HG02981 (cell line): ENCODE measurements around the gene CD82.

Experiments
- ATAC-seq: cut with Tn5 transposase; IDR thresholded peaks from one replicate; pipeline ENCODE4 v1.9.1; 2021; ENCODE audit warnings: mild to moderate bottlenecking, moderate library complexity; ENCODE audit not compliant: unreplicated experiment

Gene CD82, protein sequence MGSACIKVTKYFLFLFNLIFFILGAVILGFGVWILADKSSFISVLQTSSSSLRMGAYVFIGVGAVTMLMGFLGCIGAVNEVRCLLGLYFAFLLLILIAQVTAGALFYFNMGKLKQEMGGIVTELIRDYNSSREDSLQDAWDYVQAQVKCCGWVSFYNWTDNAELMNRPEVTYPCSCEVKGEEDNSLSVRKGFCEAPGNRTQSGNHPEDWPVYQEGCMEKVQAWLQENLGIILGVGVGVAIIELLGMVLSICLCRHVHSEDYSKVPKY

DNA sequence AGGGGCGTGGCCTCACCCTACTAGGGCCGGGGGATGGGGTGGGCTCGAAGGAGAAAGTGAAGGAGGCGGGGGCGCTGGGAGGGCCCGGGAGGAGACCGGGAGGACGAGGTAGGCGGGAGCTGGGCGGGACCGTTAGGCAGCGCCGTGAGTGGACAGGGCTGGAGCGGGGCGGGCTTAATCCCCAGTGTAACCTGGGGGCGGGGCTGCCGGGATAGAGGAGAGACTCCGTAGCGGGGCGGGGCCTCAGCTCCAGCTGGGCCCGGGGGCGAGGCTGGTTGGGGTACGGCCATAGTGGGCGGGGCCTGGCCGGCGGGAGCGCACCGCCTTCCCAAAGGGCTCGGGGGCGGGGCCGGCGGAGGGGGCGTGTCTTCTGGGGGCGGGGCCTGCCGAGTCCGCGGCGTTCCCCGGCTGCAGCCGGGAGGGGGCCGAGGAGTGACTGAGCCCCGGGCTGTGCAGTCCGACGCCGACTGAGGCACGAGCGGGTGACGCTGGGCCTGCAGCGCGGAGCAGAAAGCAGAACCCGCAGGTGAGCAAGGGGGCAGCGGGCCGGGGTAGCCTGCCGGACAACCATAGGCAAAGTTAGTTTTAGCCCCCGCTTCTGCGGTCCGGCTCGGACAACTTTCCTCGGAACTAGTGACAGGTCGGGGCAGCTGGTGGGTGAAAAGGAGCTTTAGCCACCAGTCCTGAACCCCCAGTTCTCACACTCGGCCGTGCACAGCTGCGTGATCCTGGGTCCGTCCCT, at the start of gene CD82:
TSS of gene CD82 (plus strand) at position 453 of the 742 bp plus-strand sequence. CDS start 29,000 bp downstream, outside the sequence.
- peak; percentile 73 for ATAC-seq

DNA sequence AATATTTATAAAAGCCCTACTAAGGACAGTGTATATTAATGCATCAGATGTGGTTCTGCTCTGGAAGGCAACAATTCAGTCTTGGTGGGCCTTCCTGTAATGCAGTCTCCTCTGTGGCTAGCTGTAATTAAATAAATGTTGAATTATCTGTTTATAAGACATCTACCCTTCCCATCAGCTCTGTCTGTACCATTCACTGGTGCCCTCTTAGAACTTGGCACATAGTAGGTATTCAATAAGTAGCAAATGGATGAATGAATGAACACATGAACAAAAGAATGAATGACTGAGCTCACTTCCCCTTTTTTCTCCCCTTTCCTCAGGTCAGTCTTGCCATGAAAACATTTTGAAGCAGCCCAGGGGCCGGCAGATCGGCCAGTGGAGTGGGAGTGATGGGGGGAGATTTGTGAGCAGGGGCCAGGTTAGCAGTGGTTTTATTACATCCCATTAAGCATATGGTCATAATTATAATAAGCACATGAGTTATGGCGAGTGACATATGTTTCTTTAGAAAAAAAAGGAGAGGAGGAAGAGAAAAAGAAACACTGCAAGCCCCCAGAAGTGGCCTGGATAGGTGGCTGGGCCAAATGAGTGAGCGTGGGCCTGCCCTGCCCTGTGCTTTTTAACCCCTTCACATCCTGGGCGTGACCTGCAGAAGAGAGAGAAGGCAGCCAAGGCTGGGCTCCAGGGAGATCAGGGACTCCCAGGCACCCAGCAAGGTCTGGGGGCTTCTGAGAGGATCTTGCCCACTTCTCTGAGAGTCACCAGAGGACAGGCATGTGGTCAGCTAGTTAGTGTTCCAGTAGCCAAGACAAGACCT, 48.6 kb upstream of the CD82 start:
- no peak for ATAC-seq

DNA sequence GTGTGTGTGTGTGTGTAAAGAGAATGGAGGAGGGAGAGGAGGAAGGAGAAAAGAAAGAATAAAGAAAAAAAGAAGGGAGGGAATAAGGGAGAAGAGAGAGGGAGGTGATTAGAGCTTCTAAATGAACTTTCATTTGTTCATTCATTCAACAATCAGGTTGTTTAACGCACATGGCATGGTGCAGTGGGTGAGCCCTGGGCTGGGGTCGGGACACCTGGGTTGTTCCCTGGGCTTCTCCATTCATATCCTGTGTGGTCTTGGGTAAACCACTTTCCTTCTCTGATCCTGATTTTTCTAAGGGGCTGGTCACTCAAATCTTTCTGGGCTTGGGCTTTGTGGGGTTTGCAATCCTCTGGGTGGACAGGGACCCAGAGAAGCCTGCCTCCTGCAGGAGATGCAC, 47.9 kb upstream of the CD82 start:
- no peak for ATAC-seq

DNA sequence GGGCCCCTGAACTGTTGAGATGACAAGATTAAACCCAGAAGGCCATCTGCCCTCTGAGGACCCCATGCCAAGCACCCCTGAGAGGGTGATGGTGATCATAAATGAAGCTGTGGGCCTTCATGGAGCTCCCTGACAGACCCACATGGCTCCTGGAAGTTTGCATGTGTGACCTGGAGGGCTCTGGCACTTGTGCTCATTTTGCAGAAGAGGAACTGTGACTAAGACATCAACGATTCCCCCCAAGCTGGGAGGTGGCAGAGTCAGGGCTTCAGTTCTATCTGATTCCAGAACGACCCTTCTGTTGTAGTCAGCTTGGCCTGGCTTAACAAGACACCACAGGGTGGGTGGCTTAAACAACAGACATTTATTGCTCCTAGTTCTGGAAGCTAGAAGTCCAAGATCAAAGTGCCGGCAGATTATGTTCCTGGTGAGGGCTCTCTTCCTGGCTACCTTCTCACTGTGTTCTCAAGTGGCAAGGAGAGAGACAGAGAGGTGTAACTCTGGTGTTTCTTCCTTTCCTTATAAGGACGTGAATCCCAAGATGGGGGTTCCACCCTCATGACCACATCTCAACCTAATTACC, 46.4 kb upstream of the CD82 start:
- no peak for ATAC-seq

DNA sequence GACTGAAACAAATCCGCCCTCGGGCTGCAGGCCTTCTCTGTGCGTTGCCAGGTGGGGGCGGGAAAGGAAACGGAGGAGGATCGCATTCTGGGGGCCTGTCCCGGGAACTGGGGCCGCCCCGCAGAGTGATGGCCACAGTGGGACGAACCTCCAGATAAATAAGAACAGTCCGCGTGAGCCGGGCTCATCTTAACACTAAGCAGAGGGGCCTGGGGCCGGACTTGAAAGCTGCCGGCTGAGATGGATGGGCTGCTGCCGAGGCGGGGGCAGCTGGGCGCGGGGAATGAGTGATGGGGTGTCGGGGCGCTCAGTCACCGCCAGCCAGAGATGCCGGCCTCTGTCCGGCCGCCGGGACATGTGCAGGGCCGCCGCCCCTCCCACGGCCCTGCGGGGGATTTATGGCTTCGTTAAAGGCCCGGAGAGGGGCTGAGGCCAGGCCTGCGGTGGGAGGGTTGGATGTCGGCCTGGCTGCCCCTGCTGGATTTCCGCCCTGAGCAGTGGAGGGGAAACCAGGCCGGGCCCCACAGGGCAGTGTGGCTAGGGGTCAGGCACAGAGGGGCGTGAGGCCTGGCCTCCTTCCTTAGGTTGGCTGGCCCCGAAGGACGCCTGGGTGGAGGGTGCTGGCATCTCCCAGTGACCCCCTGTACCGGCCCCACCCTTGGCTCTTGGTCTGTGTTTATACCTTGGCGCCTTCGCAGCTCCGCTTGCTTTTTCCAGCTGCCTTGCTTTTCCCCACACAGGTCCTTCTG, 45.3 kb upstream of the CD82 start:
- no peak for ATAC-seq

DNA sequence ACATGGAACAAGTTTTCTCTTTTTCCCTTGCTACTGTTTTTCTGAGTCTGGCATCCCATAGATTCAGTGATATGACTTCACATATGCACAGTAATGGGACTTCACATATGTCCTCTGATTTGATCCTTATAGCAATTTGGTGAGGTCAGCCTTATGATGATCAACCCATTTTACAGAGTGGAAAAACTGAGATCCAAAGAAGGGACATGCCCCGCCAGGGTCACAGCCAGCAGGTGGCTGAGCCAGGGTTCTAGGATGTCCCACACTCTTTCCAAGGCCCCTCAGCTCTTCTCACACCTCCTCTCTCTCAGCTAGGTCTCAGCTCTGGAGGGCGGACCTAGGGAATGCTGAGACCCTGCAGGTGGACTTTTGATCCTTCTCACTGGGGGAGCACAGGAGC, 44.3 kb upstream of the CD82 start:
- no peak for ATAC-seq

DNA sequence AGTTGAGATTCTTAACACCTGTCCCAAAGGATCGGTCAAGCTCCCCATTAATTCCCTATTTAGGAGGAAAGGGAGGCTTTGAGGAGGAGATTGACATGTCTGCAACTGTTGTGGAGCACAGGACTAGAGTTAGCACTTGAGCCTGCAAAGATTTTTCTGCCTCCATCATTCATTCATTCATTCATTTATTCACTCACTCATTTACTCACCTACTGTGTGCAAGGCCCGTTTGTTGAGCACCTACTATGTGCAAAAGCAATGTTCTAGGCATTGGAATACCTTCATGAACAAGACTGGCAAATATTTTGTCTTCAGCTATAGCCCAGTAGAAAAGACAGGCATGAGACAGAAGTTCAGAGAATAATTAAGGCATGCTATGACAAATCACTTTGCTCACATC, 43.2 kb upstream of the CD82 start:
- no peak for ATAC-seq

DNA sequence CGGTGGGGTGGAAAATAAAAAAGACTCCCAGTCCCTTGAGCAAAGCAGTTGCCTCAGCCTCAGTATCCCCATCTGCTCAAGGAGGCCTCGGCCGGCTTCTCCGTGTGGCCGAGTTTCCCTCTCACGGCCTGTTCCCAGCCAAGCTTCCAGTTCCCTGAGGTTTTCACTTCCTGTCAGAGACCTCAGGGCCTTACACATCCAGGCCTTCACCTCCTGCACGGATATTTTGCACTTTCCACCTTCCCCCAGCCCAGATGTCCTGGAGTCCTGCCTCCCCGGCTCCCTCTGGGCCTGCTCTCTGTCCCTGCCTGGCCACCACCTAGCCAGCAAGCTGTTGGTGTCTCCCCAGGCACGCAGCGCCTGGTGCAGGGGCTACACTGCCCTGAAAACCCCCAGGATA, 41.1 kb upstream of the CD82 start:
- no peak for ATAC-seq

DNA sequence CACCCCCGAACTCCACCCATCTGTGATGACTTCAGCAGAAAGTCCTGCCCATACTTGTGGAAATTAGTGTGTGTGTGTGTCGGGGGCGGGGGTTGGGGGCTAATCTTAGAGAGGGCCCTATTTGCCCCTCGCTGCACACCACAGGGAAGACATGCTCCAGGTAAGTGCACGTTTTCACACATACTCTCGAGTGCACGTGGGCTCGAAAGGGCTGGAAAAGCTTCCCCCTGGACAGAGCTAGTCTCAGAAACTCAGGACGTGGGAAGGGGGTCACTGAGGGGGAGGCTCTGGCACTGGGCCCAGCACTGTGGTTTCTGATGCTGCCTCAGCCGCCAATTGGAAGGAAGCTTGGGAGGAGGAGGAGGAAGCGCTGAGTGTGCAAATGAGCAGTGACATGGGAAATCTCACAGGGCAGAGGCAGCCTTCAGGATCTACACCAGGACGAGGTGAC, 40.7 kb upstream of the CD82 start:
- no peak for ATAC-seq

DNA sequence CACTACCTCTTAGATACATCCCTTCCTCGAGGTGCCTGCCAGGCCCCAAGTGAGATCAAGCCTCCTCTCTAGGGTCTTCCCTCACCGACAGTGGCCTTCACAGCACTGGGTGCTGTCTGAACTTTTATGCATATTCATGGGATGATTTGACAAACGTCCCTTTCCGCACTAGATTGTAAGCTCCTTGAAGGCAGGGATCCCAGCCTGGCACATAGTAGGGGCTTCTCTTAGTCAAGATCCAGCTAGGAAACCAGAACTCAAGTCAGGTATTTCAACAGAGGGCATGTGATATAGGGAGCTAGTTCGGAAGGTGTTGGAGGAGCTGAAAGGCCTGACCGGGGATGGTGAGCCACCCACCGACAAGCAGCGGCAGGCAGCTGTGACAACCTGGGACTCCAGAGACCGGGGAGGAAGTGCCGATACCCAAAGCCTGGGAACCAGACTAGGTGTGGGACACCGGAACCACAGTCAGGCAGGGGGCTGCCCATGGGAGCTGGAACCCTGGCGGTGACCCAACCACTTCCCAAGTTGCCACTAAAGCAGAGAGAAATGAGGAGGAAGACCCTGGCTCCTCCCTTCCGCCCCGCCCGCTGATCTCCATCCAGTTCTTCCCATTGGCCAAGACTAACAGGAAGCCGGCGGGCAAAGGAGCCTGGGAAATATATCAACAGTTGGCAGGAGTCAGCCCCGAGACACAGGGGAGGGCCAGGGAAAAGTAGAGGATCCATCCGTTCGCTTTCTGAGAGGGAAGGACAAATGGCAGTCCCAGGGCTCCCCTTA, 39.8 kb upstream of the CD82 start:
- ATAC-seq: no peak

DNA sequence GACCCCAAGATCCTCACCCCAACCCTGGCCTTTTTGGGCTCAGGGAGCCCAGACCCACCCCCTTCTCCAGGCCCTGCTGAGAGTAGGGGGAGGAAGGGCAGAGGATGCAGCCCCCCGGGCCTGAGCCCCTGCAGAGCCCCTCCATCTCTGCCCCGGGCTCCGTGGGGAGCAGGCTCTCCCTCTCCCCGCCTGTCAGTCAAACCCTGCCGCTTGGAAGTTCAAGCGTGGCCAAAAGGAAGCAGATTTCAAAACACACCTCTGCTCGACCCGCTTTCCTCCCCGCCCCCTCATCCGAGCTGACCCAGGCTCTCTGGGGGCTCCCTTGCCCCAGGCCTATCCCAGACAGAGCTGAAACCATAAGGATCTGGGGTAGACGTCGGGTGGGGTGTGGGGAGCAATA, 39.0 kb upstream of the CD82 start:
- no peak for ATAC-seq

DNA sequence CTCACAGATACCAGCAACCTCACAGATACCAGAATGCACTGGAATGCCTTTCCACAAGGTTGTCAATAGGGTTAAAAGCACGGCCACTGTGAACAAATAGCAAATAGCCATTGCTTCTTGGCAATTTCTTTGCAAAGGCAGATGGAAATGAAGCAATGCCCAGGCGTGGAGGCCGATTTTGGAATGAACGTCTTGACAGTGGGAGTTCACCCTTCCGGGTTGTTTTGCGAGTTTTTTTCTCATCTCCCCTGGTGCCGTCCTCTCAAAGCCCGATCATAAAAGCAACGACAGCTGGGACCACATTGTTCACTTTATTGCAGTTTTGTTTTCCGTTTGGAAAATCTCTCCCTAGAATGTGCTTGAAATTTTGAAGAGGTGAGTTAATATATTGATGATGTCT, 38.0 kb upstream of the CD82 start:
- ATAC-seq: no peak

DNA sequence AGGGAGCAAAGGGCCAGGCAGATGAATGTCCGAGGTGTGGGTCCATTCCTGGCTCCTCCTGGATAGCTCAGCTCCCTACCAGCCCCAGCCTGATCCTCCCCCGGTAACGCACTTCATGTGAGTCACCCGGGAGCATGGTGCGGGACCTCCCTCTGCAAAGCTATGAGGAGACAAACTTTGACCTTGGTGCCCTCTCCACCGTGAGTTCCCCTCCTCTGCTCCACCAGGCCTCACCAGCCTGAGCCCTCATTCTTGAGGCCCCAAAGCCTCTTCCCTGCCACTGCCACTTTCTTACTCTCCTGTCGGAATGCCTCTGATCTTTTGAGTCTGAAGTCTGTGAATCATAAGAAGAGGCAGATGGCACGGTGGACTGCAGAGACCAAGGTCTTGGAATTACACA, 37.4 kb upstream of the CD82 start:
- no peak for ATAC-seq

DNA sequence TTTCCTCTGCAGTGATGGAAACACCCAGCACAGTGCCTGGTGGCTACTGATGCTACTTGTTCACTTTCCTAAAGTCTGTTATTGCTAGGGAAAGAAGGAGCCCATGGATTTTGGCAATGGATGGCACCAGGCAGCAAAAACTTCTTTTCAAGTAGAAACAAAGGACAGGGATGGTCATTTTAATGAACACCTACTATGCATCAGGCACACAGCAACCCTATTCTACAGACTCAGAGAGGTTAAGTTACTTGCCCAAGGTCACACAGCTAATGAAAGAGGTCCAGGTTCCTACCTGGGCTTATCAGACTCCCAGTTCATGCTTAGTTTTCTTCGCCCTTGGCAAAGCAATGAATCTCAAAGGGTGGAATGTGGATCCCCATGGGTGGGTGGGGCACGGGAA, 36.9 kb upstream of the CD82 start:
- no peak for ATAC-seq

DNA sequence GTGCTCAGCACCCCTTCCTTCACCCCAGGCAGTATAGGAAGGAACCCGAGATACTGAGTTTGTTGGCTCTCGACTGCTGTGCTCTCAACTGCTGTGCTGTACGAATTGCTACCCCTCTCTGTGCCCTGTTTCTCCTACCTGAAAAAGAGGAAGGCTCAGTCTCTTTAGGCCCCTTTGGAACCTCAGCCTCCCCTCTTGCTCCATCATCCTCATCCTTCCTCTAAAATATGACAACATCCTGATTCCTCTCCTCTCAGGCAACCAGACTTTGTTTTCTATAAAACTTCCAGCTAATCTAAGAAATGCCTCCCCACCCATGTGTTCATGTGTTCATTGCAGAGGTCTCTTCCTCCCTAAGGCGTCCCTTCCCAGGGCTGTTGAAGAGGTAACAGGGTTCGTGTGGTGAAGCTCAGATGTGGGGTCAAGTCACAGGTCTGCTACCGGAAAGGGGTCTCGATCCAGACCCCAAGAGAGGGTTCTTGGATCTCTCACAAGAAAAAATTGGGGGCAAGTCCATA, 35.5 kb upstream of the CD82 start:
- no peak for ATAC-seq

DNA sequence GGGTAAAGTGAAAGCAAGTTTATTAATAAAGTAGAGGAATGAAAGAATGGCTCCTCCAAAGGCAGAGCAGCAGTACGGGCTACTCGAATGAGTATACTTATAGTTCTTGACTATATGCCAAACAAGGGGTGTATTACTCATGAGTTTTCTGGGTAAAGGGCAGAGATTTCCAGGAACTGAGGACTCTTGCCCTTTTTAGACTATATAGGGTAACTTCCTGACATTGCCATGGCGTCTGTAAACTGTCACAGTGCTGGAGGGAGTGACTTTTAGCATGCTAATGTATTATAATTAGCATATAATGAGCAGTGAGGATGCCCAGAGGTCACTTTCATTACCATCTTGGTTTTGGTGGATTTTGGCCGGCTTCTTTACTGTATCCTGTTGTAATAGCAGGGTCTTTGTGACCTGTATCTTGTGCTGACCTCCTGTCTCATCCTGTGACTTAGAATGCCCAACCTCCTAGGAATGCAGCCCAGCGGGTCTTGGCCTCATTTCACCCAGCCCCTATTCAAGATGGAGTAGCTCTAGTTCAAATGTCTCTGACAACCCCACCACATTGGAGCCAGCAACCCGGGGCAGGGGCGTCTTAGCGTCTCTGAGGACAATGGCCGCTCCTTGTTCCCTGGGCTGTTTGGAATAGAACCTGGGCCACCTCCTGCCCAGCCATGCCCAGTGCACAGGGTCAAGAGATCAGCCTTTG, 34.9 kb upstream of the CD82 start:
- no peak for ATAC-seq

DNA sequence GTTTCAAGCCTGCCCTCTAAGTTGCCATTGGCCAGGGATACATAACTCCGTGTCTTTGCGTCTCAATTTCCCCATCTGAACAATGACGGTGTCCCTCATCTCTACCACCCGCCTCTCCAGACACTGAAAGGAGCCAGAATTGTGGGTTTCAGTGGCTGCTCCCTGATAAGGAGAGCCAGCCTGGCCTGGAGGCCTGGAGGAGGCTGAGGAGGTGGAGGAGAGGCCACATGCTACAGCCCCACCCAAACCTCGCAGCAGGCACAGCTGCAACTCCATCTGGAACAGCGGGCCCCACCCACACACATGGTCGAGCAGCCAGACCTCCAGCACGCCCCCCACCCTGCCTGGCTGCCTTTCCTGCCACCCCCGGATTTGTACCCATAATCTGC, 34.4 kb upstream of the CD82 start:
- no peak for ATAC-seq

DNA sequence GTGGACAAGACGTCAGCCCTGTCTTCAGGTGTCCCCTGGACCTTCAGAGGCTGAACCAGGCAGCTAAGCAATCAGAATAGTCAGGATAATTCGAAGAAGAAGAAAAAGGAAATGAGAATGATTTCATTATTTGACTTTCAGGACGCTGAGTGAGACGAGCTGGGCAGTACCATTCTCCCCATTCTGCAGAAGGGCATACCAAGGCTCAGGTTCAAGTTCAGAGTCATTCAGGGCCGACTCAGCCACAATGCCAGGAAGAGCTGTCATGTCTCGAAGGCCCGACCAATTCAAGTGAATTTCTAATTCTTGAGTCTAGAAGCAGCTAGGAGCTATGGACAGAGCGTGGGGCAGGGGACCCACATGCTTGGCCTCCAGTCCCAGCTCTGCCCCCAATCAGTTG, 33.8 kb upstream of the CD82 start:
- ATAC-seq: no peak

DNA sequence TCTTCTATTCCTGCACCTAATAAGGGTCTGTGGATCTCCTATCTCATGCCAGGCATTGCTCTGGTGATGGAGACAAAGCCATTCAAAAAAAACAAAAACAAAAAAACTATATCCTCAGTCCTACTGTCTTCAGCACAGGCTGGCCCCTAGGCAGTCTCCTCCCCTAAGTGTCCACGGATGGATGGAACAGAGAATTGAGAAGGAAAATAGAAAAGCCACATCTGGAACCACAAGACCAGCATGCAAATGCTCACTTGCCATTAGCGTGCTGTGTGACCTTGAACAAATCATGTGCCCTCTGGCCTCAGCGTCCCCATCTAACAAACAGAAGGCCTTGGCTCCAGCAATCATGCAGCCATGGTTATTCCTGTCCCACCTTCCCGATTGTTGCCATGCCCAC, 32.7 kb upstream of the CD82 start:
- no peak for ATAC-seq
